WI38 (cell line): ENCODE results near the gene CSK.

ENCODE experiments used
- H3K4me3 ChIP-seq: 2 replicates; pipeline ENCODE4 v1.5.1; 2011; ENCODE audit warnings: low read depth, mild to moderate bottlenecking, control low read depth, low read length
- CTCF ChIP-seq: IDR thresholded peaks from 2 replicates; pipeline ENCODE4 v1.5.1; 2012; ENCODE audit warnings: low read depth, mild to moderate bottlenecking, control low read depth, low read length

Gene CSK

GRCh38 chr15:74816624-74817369 lies 34.9 kb downstream of the CSK start:
- TF ChIP-seq CTCF: no peak
- no peak overlapping the region for H3K4me3 ChIP-seq

DNA sequence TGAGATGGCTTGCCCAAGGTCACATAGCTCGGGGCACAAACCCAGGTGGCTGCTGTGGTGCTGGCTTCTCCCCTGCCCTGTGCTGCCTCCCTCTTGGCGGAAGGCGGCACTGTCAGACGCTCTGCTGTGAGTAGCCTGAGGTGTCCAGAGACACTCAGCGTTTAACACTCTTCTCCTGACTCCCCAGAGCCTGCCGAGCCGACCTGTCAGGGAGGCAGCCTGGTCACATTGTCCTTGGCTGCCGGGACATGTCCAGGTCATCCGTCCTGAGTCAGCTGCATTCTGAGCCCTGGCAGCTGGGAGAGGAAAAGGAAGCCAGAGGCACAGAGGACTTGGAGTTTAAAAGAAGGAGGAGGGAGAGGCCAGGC lies 35.5 kb downstream of the CSK start:
- TF ChIP-seq CTCF: no peak
- H3K4me3 ChIP-seq: no peak overlapping the region

DNA sequence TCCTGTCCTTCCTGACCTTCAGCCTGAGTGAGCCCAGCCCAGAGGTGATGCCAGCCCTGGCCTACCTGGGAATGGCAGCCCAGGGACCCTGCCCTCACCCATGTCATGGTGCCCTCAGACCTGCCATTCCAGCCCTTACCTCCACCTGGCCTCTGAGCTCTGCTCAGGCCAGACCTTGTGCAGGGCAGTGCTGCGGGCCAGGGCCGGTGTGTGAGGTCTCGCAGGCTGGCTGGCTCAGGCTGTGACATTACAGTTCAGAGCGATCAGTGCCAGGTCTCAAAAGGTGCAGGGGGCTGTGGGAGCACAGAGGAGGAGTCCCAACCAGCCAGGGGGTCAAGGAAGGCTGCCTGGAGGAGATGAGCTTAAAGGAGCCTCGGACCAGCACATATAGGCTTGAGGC lies 38.2 kb downstream of the CSK start:
- TF ChIP-seq CTCF: no peak
- H3K4me3 ChIP-seq: no peak overlapping the region

DNA sequence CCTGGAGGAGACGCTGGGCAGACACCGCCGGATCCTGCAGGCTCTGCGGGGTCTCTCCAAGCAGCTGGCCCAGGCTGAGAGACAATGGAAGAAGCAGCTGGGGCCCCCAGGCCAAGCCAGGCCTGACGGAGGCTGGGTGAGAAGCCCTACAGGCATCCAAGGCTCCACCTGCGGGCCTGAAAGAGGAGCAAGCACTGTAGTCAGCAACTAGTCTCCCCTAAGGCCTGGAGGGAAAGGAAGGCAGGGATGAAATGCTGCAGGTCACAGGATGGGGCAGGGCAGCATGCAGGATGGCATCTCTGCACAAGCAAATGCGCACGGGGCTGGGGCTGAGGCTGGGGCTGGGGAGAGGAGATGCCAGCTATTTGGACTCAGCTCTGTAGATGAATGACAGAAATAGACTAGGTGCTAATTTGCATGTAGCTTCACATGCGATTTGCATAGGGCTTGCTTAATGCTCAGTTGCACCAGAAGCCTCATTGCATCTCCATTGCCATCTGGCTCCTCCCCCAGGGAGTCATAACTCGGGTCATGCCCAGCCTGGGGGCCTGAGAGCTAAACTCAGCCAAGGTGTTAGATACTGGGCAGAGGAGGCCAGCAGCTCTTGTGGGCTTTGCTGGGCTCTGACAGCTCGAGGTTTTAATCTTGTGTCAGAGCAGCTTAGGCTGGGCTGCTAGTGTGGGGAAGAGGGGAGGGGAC lies 39.4 kb downstream of the CSK start:
- H3K4me3 ChIP-seq: no peak overlapping the region
- no peak for TF ChIP-seq CTCF

- TF ChIP-seq CTCF: no peak
- no peak overlapping the region for H3K4me3 ChIP-seq
Observed at GRCh38 chr15:74821790-74822158, 39.9 kb downstream of the CSK start.

DNA sequence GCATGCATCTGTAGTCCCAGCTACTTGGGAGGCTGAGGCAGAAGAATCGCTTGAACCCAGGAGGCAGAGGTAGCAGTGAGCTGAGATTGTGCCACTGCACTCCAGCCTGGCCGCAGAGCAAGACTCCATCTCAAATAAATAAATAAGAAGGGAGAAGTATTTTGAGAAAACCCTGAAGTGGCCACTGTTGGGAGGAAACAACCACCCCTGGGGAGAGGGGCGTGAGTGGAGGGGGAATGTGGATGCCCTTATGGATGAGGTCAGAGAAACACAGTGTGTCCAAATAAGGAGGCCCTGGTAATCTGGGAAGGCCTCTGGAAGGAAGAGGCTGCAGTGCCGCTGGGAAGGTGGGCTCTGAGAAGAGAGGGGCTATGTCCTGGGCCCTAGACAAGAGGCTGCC lies 40.4 kb downstream of the CSK start:
- TF ChIP-seq CTCF: no peak
- H3K4me3 ChIP-seq: no peak overlapping the region

DNA sequence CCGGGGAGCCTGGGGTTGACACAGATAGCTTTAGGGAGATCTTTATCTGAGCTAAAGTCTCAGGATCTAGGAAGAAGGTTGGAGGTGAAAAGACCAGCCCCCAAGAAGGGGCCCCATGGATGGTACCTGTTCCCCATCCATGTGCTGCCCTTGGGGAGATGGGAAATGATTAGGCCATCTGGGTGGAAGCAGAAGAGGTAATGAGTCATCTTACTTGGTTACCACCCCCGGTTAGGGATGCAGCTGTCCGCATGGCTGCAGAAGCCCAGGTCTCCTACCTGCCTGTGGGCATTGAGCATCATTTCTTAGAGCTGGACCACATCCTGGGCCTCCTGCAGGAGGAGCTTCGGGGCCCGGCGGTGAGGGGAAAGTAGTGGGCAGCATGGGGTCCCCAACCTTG lies 41.4 kb downstream of the CSK start:
- no peak for TF ChIP-seq CTCF
- H3K4me3 ChIP-seq: no peak overlapping the region
